OCI-LY7 (cell line): ENCODE results near the gene YY2. TPM values are rescaled to one million over a fixed set of nuclear protein-coding genes. Genes with fewer than 3 reads are reported as not detected.

Experiments used
- BruUV-seq: library from RNA; stranded (reverse); fragments of 400-500 nt; replicated peaks from 2 replicates; lab custom pipeline; 2021; lab: Mats Ljungman, UMichigan
- CTCF ChIA-PET: fragments of 300-600 bp; sonication (Branson Sonifier 250); formaldehyde crosslinking; loops from one replicate; lab custom pipeline; 2022; ENCODE audit warnings: antibody characterized with exemption; ENCODE audit not compliant: unreplicated experiment; lab: Charles Lee
- POLR2A ChIA-PET: fragments of 300-600 bp; sonication (Branson Sonifier 250); formaldehyde crosslinking; loops from one replicate; lab custom pipeline; 2022; ENCODE audit warnings: antibody characterized with exemption; lab: Charles Lee
- DNase-seq: peaks from one replicate; pipeline ENCODE4 v3.0.0-alpha.2; 2015; ENCODE audit warnings: low spot score
- H2AFZ ChIP-seq: fragments of 200-600 bp; sonication (generic), shearing (Covaris generic); 2 replicates; pipeline ENCODE4 v1.6.1; 2014; ENCODE audit warnings: mild to moderate bottlenecking, antibody characterized with exemption, low read length, moderate library complexity
- H3K27ac ChIP-seq: fragments of 200-600 bp; sonication (generic); 2 replicates; pipeline ENCODE4 v1.5.1; 2014; ENCODE audit warnings: mixed run types, low read depth, mild to moderate bottlenecking, moderate library complexity, low read length, inconsistent platforms; ENCODE audit not compliant: poor library complexity, severe bottlenecking
- H3K36me3 ChIP-seq: fragments of 200-600 bp; sonication (generic); 2 replicates; pipeline ENCODE4 v1.6.1; 2014; ENCODE audit warnings: mild to moderate bottlenecking, antibody characterized with exemption, low read length, moderate library complexity, mixed read lengths; ENCODE audit not compliant: insufficient read depth
- H3K4me1 ChIP-seq: fragments of 200-600 bp; sonication (generic); 2 replicates; pipeline ENCODE4 v1.5.1; 2014; ENCODE audit warnings: mild to moderate bottlenecking, low read length; ENCODE audit not compliant: insufficient read depth, poor library complexity, severe bottlenecking
- H3K4me2 ChIP-seq: fragments of 200-600 bp; sonication (generic); 2 replicates; pipeline ENCODE4 v1.6.1; 2014; ENCODE audit warnings: mild to moderate bottlenecking, low read length
- H3K4me3 ChIP-seq: fragments of 200-600 bp; sonication (generic); 2 replicates; pipeline ENCODE4 v1.5.1; 2014; ENCODE audit warnings: mild to moderate bottlenecking, low read depth, low read length; ENCODE audit not compliant: poor library complexity, severe bottlenecking
- H3K79me2 ChIP-seq: fragments of 200-600 bp; sonication (generic); 2 replicates; pipeline ENCODE4 v1.6.1; 2016; ENCODE audit warnings: low read depth, mild to moderate bottlenecking, low read length, moderate library complexity, mixed read lengths; ENCODE audit not compliant: insufficient read depth
- H3K9me2 ChIP-seq: fragments of 200-600 bp; sonication (generic); 2 replicates; pipeline ENCODE4 v1.6.1; 2016; ENCODE audit warnings: mild to moderate bottlenecking, low read length, mixed read lengths; ENCODE audit not compliant: insufficient read depth
- H3K9me3 ChIP-seq: fragments of 200-600 bp; sonication (generic); 2 replicates; pipeline ENCODE4 v1.6.1; 2014; ENCODE audit warnings: mild to moderate bottlenecking, mixed run types, low read length, mixed read lengths
- H4K20me1 ChIP-seq: fragments of 200-600 bp; sonication (generic); 2 replicates; pipeline ENCODE4 v1.6.1; 2014; ENCODE audit warnings: mild to moderate bottlenecking, antibody characterized with exemption, low read length, moderate library complexity, mixed read lengths; ENCODE audit not compliant: insufficient read depth
- EZH2phosphoT487 ChIP-seq: fragments of 200-600 bp; sonication (generic); IDR thresholded peaks from 2 replicates; pipeline ENCODE4 v1.6.1; 2018; ENCODE audit warnings: low read depth, borderline replicate concordance, mild to moderate bottlenecking, mixed run types, antibody characterized with exemption, low read length, moderate library complexity, mixed read lengths
- intact Hi-C: fragments of 100-400 bp; cut with micrococcal nuclease; formaldehyde crosslinking; loops from one replicate; pipeline ENCODE4 v1.10.0; 2022; ENCODE audit not compliant: unreplicated experiment
- total RNA-seq, 2 experiments: library from RNA; depleted of rRNA in 1 of 2; stranded (reverse); fragments of >200 nt in 1 of 2; shearing (Covaris generic) in 1 of 2; gene quantifications; 2 replicates each; pipeline ENCODE4 v1.2.3, GENCODE V29; 2014 to 2022
- TF ChIP-seq, protein P1 (sequence below): fragments of 200-600 bp; sonication (generic); conservative IDR thresholded peaks from 2 replicates; pipeline ENCODE4 v1.5.1; 2014; ENCODE audit warnings: mild to moderate bottlenecking, antibody characterized with exemption, low read length, moderate library complexity, mixed read lengths

YY2 gene
- total RNA-seq, 2 experiments from 2014 or later = 2.4 to 3.7 TPM

DNA sequence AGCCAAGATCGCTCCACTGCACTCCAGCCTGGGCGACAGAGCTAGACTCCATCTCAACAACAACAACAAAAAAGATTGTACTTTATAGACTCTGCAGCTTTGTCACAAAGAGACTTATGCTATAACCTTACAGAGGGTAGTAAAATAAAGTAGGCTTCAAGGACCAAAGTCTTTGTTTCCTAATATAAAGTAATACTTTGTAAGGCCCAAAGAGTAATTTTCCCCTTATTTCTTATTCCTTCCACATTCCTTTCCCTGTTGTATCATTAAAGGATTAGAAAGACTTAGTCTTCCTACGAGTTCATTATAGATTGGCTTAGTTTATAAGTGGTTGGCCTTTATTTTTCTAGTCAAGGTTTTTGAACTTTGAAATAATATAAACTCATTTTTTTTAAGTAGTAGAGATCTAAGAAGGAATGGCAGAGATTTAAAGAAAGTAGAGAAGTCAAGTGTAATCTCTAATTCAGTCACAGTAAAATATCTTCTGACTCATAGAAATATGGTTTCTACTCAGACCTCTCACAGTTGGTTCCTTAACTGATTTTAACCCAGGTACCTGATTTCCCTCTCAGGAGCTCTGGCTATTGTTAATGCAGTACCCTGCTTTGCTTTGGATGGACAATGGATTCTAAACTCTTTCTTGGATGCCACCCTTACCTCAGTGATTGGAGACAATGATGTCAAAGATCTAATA lies 26.2 kb downstream of the YY2 start:
- H3K9me3 ChIP-seq = no peaks in the 10 kb centered on the region
- H3K27ac ChIP-seq = no peak overlapping the region
- CTCF ChIA-PET = no interaction called here
- H3K4me1 ChIP-seq = no peaks in the 10 kb centered on the region
- no peaks in the 10 kb centered on the region for H4K20me1 ChIP-seq
- no TSS peak for BruUV-seq
- no peak for DNase-seq
- H3K9me2 ChIP-seq = no peaks in the 10 kb centered on the region
- H3K79me2 ChIP-seq = no peaks in the 10 kb centered on the region
- no peak overlapping the region for H2AFZ ChIP-seq
- H3K4me3 ChIP-seq = no peak overlapping the region
- POLR2A ChIA-PET = no interaction called here
- TF ChIP-seq EZH2phosphoT487 = no peak
- TF ChIP-seq, protein P1, sequence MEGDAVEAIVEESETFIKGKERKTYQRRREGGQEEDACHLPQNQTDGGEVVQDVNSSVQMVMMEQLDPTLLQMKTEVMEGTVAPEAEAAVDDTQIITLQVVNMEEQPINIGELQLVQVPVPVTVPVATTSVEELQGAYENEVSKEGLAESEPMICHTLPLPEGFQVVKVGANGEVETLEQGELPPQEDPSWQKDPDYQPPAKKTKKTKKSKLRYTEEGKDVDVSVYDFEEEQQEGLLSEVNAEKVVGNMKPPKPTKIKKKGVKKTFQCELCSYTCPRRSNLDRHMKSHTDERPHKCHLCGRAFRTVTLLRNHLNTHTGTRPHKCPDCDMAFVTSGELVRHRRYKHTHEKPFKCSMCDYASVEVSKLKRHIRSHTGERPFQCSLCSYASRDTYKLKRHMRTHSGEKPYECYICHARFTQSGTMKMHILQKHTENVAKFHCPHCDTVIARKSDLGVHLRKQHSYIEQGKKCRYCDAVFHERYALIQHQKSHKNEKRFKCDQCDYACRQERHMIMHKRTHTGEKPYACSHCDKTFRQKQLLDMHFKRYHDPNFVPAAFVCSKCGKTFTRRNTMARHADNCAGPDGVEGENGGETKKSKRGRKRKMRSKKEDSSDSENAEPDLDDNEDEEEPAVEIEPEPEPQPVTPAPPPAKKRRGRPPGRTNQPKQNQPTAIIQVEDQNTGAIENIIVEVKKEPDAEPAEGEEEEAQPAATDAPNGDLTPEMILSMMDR = no peak
- H3K36me3 ChIP-seq = peaks cover 5% of the 10 kb centered on the region; the same call in 1 of the 2 replicates
- intact Hi-C loops = no loop called here
- no peak overlapping the region for H3K4me2 ChIP-seq

DNA sequence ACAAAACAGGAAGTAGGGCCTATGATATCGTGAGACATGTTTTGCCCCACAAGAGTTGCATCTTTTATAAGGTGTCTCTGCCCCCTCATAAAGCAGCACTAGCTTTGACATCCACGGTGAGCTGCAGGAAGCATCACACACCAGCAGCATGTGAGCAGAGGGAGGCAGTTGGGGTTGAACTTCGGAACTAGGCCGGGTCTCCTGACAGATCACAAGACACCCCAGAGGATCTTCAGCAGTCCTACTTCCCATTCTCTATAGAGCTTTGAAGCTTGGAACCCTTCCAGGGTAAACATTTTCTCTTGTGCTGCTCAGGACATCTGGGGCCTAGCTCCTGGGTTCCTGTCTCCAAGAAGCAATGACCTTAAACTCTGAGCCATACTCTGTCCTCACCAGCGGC lies 27.5 kb downstream of the YY2 start:
- Histone ChIP-seq H3K27ac (no peak overlapping the region), H3K9me2 (no peaks in the 10 kb centered on the region), H2AFZ (no peak overlapping the region), H3K4me1 (no peaks in the 10 kb centered on the region), H3K9me3 (no peaks in the 10 kb centered on the region), H3K4me3 (no peak overlapping the region), H3K79me2 (no peaks in the 10 kb centered on the region), H4K20me1 (no peaks in the 10 kb centered on the region), H3K4me2 (no peak overlapping the region), H3K36me3 (peaks cover 5% of the 10 kb centered on the region; the same call in 1 of the 2 replicates)
- no TSS peak for BruUV-seq
- POLR2A ChIA-PET = interaction anchor here (0.6 kb wide), 1 partner anchor 461 kb away, joined by 3 read pairs; no protein-coding TSS in a partner anchor
- CTCF ChIA-PET = no interaction called here
- intact Hi-C loops = no loop called here
- DNase-seq = no peak
- TF ChIP-seq, protein P1 = no peak
- TF ChIP-seq EZH2phosphoT487 = no peak

DNA sequence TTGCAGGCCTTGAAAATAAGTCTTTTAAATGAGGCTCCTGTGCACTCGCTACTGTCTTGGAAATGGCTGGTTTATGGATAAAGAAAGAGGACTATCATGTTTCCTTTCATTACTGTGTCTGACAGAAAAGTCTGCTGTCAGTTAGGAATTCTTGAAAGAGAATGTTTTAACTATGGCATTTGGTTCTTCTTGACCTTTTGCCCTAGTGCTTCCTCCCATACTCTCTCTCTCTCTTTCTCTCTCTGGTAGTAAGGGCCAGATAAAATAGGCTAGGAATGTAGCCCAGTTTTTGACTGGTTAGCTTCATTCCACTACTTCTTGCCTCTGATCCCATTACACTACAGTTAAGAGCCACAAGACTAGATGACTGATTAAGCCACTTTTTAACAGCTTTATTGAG lies 29.8 kb downstream of the YY2 start:
- no peak overlapping the region for H2AFZ ChIP-seq
- no peak overlapping the region for H3K4me3 ChIP-seq
- H3K27ac ChIP-seq = no peak overlapping the region
- CTCF ChIA-PET = no interaction called here
- POLR2A ChIA-PET = no interaction called here
- H4K20me1 ChIP-seq = no peaks in the 10 kb centered on the region
- H3K79me2 ChIP-seq = no peaks in the 10 kb centered on the region
- H3K36me3 ChIP-seq = peaks cover 5% of the 10 kb centered on the region; the same call in 1 of the 2 replicates
- H3K9me2 ChIP-seq = no peaks in the 10 kb centered on the region
- TF ChIP-seq, protein P1 = no peak
- no peak for TF ChIP-seq EZH2phosphoT487
- DNase-seq = no peak
- no TSS peak for BruUV-seq
- intact Hi-C loops = no loop called here
- no peaks in the 10 kb centered on the region for H3K9me3 ChIP-seq
- H3K4me2 ChIP-seq = no peak overlapping the region
- no peaks in the 10 kb centered on the region for H3K4me1 ChIP-seq
